A673 (cell line): ENCODE data around the gene EYS. TPM values are rescaled to one million over a fixed set of nuclear protein-coding genes. Genes with fewer than 3 reads are reported as not detected.

ENCODE experiments used
- BruUV-seq: library from RNA; stranded (reverse); fragments of 400-500 nt; replicated peaks from 2 replicates; lab custom pipeline; 2021; lab: Mats Ljungman, UMichigan
- CTCF ChIA-PET: fragments of 300-600 bp; sonication (Branson Sonifier 250); formaldehyde crosslinking; loops from one replicate; lab custom pipeline; 2022; ENCODE audit warnings: antibody characterized with exemption; lab: Charles Lee
- POLR2A ChIA-PET: fragments of 300-600 bp; sonication (Branson Sonifier 250); formaldehyde crosslinking; loops from one replicate; lab custom pipeline; 2022; ENCODE audit warnings: antibody characterized with exemption; ENCODE audit not compliant: low non-redundant PET; lab: Charles Lee
- DNase-seq: peaks from one replicate; pipeline ENCODE4 v3.0.0-alpha.2; 2015; ENCODE audit warnings: low spot score
- H3K27ac ChIP-seq: fragments of 200-600 bp; sonication (generic); 2 replicates; pipeline ENCODE4 v1.5.1; 2016; ENCODE audit warnings: mixed run types, low read depth, mild to moderate bottlenecking, mixed read lengths, antibody characterized with exemption, low read length; ENCODE audit not compliant: poor library complexity, severe bottlenecking
- H3K27me3 ChIP-seq: fragments of 200-600 bp; sonication (generic); replicated peaks from 2 replicates; pipeline ENCODE4 v1.6.1; 2017; ENCODE audit warnings: mixed run types, low read depth, mild to moderate bottlenecking, mixed read lengths, antibody characterized with exemption, low read length; ENCODE audit not compliant: insufficient read depth, poor library complexity
- H3K36me3 ChIP-seq: fragments of 200-600 bp; sonication (generic); 2 replicates; pipeline ENCODE4 v1.6.1; 2016; ENCODE audit warnings: mixed run types, mild to moderate bottlenecking, mixed read lengths, antibody characterized with exemption, low read length; ENCODE audit not compliant: insufficient read depth, poor library complexity, severe bottlenecking
- H3K4me1 ChIP-seq: fragments of 200-600 bp; sonication (generic); 2 replicates; pipeline ENCODE4 v1.6.1; 2017; ENCODE audit warnings: mixed run types, mild to moderate bottlenecking, mixed read lengths, antibody characterized with exemption, low read length; ENCODE audit not compliant: insufficient read depth, poor library complexity, severe bottlenecking
- H3K4me3 ChIP-seq: fragments of 200-600 bp; sonication (generic); 2 replicates; pipeline ENCODE4 v1.5.1; 2016; ENCODE audit warnings: low read depth, mixed run types, mild to moderate bottlenecking, mixed read lengths, low read length; ENCODE audit not compliant: poor library complexity, severe bottlenecking
- H3K9me3 ChIP-seq: fragments of 200-600 bp; sonication (generic); 2 replicates; pipeline ENCODE4 v1.6.1; 2016; ENCODE audit warnings: mixed run types, low read depth, mild to moderate bottlenecking, mixed read lengths, antibody characterized with exemption, low read length; ENCODE audit not compliant: poor library complexity, severe bottlenecking
- EZH2 ChIP-seq: fragments of 200-600 bp; sonication (generic); IDR thresholded peaks from 2 replicates; pipeline ENCODE4 v1.6.1; 2017; ENCODE audit warnings: borderline replicate concordance, low read depth, mild to moderate bottlenecking, mixed read lengths, antibody characterized with exemption, low read length; ENCODE audit not compliant: poor library complexity, severe bottlenecking
- intact Hi-C: fragments of 100-400 bp; cut with micrococcal nuclease; formaldehyde crosslinking; loops from one replicate; pipeline ENCODE4 v1.10.0; 2022; ENCODE audit not compliant: unreplicated experiment
- total RNA-seq: library from RNA; stranded (reverse); gene quantifications from 2 replicates; pipeline ENCODE4 v1.2.3, GENCODE V29; 2021
- TF ChIP-seq, protein P1 (sequence below): fragments of 300-800, 200-600 bp; sonication (generic); conservative IDR thresholded peaks from 2 replicates; pipeline ENCODE4 v1.5.1; 2017; ENCODE audit warnings: low read depth, mild to moderate bottlenecking, antibody characterized with exemption, low read length, moderate library complexity, mixed read lengths

Gene EYS
- total RNA-seq, 1 experiment from 2014 or later = 0.47 TPM

DNA sequence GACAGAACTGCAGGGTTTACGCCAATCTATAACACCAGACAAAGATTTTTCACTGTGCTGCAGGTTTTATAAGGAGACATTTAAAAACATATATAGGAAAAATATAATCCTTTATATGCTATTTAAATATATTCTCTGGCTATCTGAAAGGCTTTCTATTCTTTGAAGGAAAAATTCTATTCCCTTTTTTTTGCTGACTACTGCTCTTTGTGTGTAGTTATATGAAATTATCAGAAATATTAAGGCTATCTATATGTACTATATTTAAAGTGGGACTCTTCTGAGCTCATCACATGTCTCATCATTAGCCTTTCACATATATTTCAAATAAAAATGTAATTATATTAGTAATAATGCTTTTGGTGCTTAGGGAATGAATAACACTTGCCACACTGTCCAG is 930.7 kb downstream of the EYS start:
- H3K27ac ChIP-seq = no peak overlapping the region
- peak; percentile 12 for DNase-seq
- intact Hi-C loops = no loop called here
- TF ChIP-seq, protein P1, sequence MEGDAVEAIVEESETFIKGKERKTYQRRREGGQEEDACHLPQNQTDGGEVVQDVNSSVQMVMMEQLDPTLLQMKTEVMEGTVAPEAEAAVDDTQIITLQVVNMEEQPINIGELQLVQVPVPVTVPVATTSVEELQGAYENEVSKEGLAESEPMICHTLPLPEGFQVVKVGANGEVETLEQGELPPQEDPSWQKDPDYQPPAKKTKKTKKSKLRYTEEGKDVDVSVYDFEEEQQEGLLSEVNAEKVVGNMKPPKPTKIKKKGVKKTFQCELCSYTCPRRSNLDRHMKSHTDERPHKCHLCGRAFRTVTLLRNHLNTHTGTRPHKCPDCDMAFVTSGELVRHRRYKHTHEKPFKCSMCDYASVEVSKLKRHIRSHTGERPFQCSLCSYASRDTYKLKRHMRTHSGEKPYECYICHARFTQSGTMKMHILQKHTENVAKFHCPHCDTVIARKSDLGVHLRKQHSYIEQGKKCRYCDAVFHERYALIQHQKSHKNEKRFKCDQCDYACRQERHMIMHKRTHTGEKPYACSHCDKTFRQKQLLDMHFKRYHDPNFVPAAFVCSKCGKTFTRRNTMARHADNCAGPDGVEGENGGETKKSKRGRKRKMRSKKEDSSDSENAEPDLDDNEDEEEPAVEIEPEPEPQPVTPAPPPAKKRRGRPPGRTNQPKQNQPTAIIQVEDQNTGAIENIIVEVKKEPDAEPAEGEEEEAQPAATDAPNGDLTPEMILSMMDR = no peak
- no peak for TF ChIP-seq EZH2
- H3K4me3 ChIP-seq = no peak overlapping the region
- H3K4me1 ChIP-seq = peaks cover 6% of the 10 kb centered on the region
- H3K36me3 ChIP-seq = no peaks in the 10 kb centered on the region
- no peaks in the 10 kb centered on the region for H3K27me3 ChIP-seq
- ChIA-PET POLR2A (no interaction called here), CTCF (no interaction called here)
- BruUV-seq = no TSS peak
- H3K9me3 ChIP-seq = peaks cover 19% of the 10 kb centered on the region

DNA sequence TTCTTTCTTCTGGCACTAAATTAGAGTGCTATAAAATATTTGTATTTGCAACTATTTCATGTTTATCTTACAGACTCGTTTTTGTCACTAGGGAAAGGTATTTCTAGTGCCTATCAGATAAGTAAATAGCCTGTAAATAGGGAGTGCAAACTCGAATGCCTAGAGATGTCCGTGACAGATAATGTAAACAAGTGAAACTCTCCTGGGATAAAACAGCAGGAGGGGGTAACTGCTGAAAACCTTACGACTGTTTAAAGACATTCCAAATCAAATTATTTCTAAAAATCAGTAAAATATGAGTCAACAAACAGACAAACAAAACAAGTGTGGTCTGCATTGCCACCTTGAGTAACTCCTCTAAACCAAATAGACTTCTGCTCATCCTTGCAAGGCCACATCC is 932.1 kb downstream of the EYS start:
- Histone ChIP-seq H3K9me3 (peaks cover 17% of the 10 kb centered on the region), H3K27me3 (no peaks in the 10 kb centered on the region), H3K27ac (no peak overlapping the region), H3K4me1 (peaks cover 6% of the 10 kb centered on the region), H3K4me3 (no peak overlapping the region), H3K36me3 (no peaks in the 10 kb centered on the region)
- no peak for TF ChIP-seq EZH2
- TF ChIP-seq, protein P1 = no peak
- intact Hi-C loops = no loop called here
- DNase-seq = no peak
- CTCF ChIA-PET = no interaction called here
- POLR2A ChIA-PET = no interaction called here
- no TSS peak for BruUV-seq

GRCh38 chr6:64750910-64751309 is 956.1 kb downstream of the EYS start:
- TF ChIP-seq EZH2 = no peak
- TF ChIP-seq, protein P1 = no peak
- CTCF ChIA-PET = no interaction called here

More at GRCh38 chr6:64750910-64751309, 956.1 kb downstream of the EYS start:
- Histone ChIP-seq H3K27me3 (no peaks in the 10 kb centered on the region), H3K36me3 (no peaks in the 10 kb centered on the region), H3K9me3 (no peaks in the 10 kb centered on the region), H3K4me1 (no peaks in the 10 kb centered on the region), H3K27ac (no peak overlapping the region), H3K4me3 (no peak overlapping the region)
- BruUV-seq = no TSS peak
- POLR2A ChIA-PET = no interaction called here
- intact Hi-C loops = no loop called here
- DNase-seq = no peak
